K562 (cell line): ENCODE results near the gene CBL. TPM values are rescaled to one million over a fixed set of nuclear protein-coding genes. Genes with fewer than 3 reads are reported as not detected.
A peak's percentile ranks its signal among the peaks of the same experiment; 100 is the strongest.

Source experiments
- ARID3B ChIP-seq: fragments of 250-450 bp; sonication (Bioruptor Pico); IDR thresholded peaks from 2 replicates; pipeline ENCODE4 v1.4.0; 2020; ENCODE audit warnings: borderline replicate concordance
- ATF2 ChIP-seq: sonication (generic); formaldehyde crosslinking; IDR thresholded peaks from 2 replicates; pipeline ENCODE4 v1.8.1; 2022; ENCODE audit warnings: missing genetic modification reagents
- GTF3C2 ChIP-seq: IDR thresholded peaks from 3 replicates; pipeline ENCODE4 v1.6.1; 2011; ENCODE audit warnings: borderline replicate concordance, mild to moderate bottlenecking, moderate library complexity; ENCODE audit not compliant: insufficient read length; ENCODE audit errors: extremely low read depth
- KLF16 ChIP-seq: IDR thresholded peaks from 2 replicates; pipeline ENCODE4 v1.6.1; 2016; ENCODE audit warnings: antibody characterized with exemption
- NELFE ChIP-seq: IDR thresholded peaks from 2 replicates; pipeline ENCODE4 v1.6.1; 2011; ENCODE audit warnings: mild to moderate bottlenecking; ENCODE audit not compliant: insufficient read depth, insufficient read length
- OTX1 ChIP-seq: fragments of 450-650 bp; formaldehyde crosslinking; IDR thresholded peaks from 2 replicates; pipeline ENCODE4 v1.4.0; 2022; ENCODE audit warnings: mild to moderate bottlenecking
- RCOR1 ChIP-seq, 2 experiments: IDR thresholded peaks; 2 replicates each; pipeline ENCODE4 v1.6.1; 2012; ENCODE audit warnings: low read depth in 2 of 2, low read length in 2 of 2, borderline replicate concordance in 1 of 2, improper control_type of control experiment in 1 of 2
- RHOXF2B ChIP-seq: fragments of 250-450 bp; sonication (Bioruptor Pico); conservative IDR thresholded peaks from 2 replicates; pipeline ENCODE4 v1.5.1; 2021
- TARDBP ChIP-seq: fragments of 450-650 bp; IDR thresholded peaks from 2 replicates; pipeline ENCODE4 v1.6.1; 2016
- ZFPM2 ChIP-seq: fragments of 250-450 bp; sonication (Bioruptor Pico); IDR thresholded peaks from 2 replicates; pipeline ENCODE4 v1.5.1; 2022; ENCODE audit warnings: mild to moderate bottlenecking
- ZHX1 ChIP-seq: fragments of 150-350 bp; conservative IDR thresholded peaks from 2 replicates; pipeline ENCODE4 v1.6.1; 2014; ENCODE audit warnings: low read length
- polyA plus RNA-seq, 8 experiments: library from polyadenylated mRNA; depleted of rRNA in 4 of 8; stranded (reverse) in 5 of 8; unstranded in 3 of 8; fragments of >200 nt; fragmentation: Nextera tagmentation in 2 of 8; fragmentation: Illumina TruSeq in 1 of 8; extraction: Ambion mirVana in 2 of 8; extraction: Trizol in 1 of 8; gene quantifications; 2 replicates each; pipeline versions ENCODE4 v1.2.1 to v1.2.3, GENCODE V29; 2011 to 2014; ENCODE audit warnings: inconsistent platforms in 1 of 8, missing spikeins in 1 of 8
- total RNA-seq, 7 experiments: library from RNA; depleted of rRNA in 6 of 7; stranded (reverse); fragments of >200 nt in 6 of 7; fragmentation: Illumina TruSeq in 2 of 7; extraction: Trizol in 2 of 7; gene quantifications; 2 replicates each; pipeline versions ENCODE4 v1.2.1 to v1.2.3, GENCODE V29; 2011 to 2021; ENCODE audit warnings: low replicate concordance in 1 of 7

CBL gene
- total and polyA plus RNA-seq, 9 of the 15 experiments (the other 6 are each of a cell fraction or from before 2014, with no cell fraction given) = 3.2 to 24.9 (median 9.9) TPM

GRCh38 chr11:119338318-119338890 lies 132.3 kb downstream of the CBL start (continued):
- TF ChIP-seq GTF3C2 (no peak), ZHX1 (no peak), RCOR1 (IDR thresholded peaks at IDR 0.05; ENCODE audit: borderline replicate concordance in 1 of 2, low read depth in 2 of 2, low read length in 2 of 2) (peak in 1 of 2 experiments; percentile 30; a peak in 1 of 4 replicates), ARID3B (CRISPR knock-in tag) (no peak), RHOXF2B (CRISPR knock-in tag) (no peak), KLF16 (0 out of 2 replicates have a peak, but pooled peaks have one; percentile 52), OTX1 (CRISPR knock-in tag) (no peak), ZFPM2 (no peak), ATF2 (CRISPR knock-in tag) (no peak), TARDBP (no peak), NELFE (no peak)
